ENCODE results near the gene NR3C2. TPM values are rescaled to one million over a fixed set of nuclear protein-coding genes. Genes with fewer than 3 reads are reported as not detected.

The NR3C2 gene
- total RNA-seq, 1 experiment from 2014 or later = 0.16 TPM

- POLR2A ChIA-PET = no interaction called here
- Histone ChIP-seq H3K36me3 (ENCODE audit: control insufficient read depth, insufficient read depth, low read length) (no peaks in the 10 kb centered on the region), H3K27me3 (replicated peaks; ENCODE audit: control insufficient read depth, insufficient read depth, low read length) (no peaks in the 10 kb centered on the region), H3K9me3 (no peaks in the 10 kb centered on the region), H3K4me1 (no peaks in the 10 kb centered on the region), H3K4me3 (ENCODE audit: low read depth, low read length) (no peak overlapping the region)
- Mint-ChIP-seq H3K36me3 (ENCODE audit: insufficient read depth, unreplicated experiment) (no peaks in the 10 kb centered on the region), H3K9me3 (ENCODE audit: unreplicated experiment) (no peaks in the 10 kb centered on the region), H3K4me3 (ENCODE audit: unreplicated experiment) (no peak overlapping the region), H3K27ac (ENCODE audit: unreplicated experiment) (no peak overlapping the region), H3K27me3 (ENCODE audit: insufficient read depth, unreplicated experiment) (peaks cover 3% of the 10 kb centered on the region), H3K4me1 (ENCODE audit: low read depth, unreplicated experiment) (no peaks in the 10 kb centered on the region)
- BruUV-seq (replicated peaks) = no TSS peak
- no peak for DNase-seq
- no peak for TF ChIP-seq CTCF (IDR thresholded peaks at IDR 0.05; ENCODE audit: insufficient read depth in 1 of 2, low read depth in 1 of 2, low read length in 1 of 2, severe bottlenecking in 1 of 2, unreplicated experiment in 1 of 2)
- intact Hi-C loops (cut with micrococcal nuclease; ENCODE audit: unreplicated experiment) = no loop called here
- CTCF ChIA-PET = no interaction called here
Measured at GRCh38 chr4:148310756-148311155, 131.5 kb downstream of the NR3C2 start.

- H3K9me3 ChIP-seq = peaks cover 6% of the 10 kb centered on the region
- intact Hi-C loops (cut with micrococcal nuclease; ENCODE audit: unreplicated experiment) = no loop called here
- no peak overlapping the region for H3K4me3 Mint-ChIP-seq (ENCODE audit: unreplicated experiment)
- no peak for TF ChIP-seq CTCF (IDR thresholded peaks at IDR 0.05; ENCODE audit: insufficient read depth in 1 of 2, low read depth in 1 of 2, low read length in 1 of 2, severe bottlenecking in 1 of 2, unreplicated experiment in 1 of 2)
- BruUV-seq (replicated peaks) = no TSS peak
- ChIA-PET POLR2A (no interaction called here), CTCF (no interaction called here)
- H3K36me3 ChIP-seq (ENCODE audit: control insufficient read depth, insufficient read depth, low read length) = no peaks in the 10 kb centered on the region
- no peaks in the 10 kb centered on the region for H3K36me3 Mint-ChIP-seq (ENCODE audit: insufficient read depth, unreplicated experiment)
- no peaks in the 10 kb centered on the region for H3K4me1 ChIP-seq
- DNase-seq = no peak
- H3K4me1 Mint-ChIP-seq (ENCODE audit: low read depth, unreplicated experiment) = no peaks in the 10 kb centered on the region
- no peak overlapping the region for H3K27ac Mint-ChIP-seq (ENCODE audit: unreplicated experiment)
- H3K4me3 ChIP-seq (ENCODE audit: low read depth, low read length) = no peak overlapping the region
- no peaks in the 10 kb centered on the region for H3K9me3 Mint-ChIP-seq (ENCODE audit: unreplicated experiment)
- peaks cover 3% of the 10 kb centered on the region for H3K27me3 Mint-ChIP-seq (ENCODE audit: insufficient read depth, unreplicated experiment)
- H3K27me3 ChIP-seq (replicated peaks; ENCODE audit: control insufficient read depth, insufficient read depth, low read length) = no peaks in the 10 kb centered on the region
Measured at GRCh38 chr4:148305751-148306150, 136.5 kb downstream of the NR3C2 start.

DNA sequence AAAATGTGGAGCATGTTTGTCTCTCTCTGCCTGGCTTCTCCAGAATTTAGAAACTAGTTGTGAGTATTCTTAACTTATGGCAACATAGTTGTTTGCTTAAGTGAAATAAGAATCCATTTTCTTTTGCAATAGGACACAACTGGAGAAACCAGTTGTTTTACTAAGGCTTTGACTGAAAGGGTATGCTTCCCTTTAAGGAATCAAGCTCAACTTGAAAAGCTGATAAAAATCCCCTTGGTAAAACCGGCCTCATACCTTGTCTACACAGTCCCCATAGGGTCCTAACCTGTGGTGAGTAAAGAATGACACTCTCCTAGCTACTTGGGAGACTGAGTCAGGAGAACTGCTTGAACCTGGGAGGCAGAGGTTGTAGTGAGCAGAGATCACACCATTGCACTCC lies 139.8 kb downstream of the NR3C2 start:
- no peaks in the 10 kb centered on the region for H3K9me3 Mint-ChIP-seq (ENCODE audit: unreplicated experiment)
- no peaks in the 10 kb centered on the region for H3K36me3 ChIP-seq (ENCODE audit: control insufficient read depth, insufficient read depth, low read length)
- CTCF ChIA-PET = no interaction called here
- BruUV-seq (replicated peaks) = no TSS peak
- DNase-seq = no peak
- POLR2A ChIA-PET = no interaction called here
- H3K27me3 Mint-ChIP-seq (ENCODE audit: insufficient read depth, unreplicated experiment) = peaks cover 3% of the 10 kb centered on the region
- no peaks in the 10 kb centered on the region for H3K27me3 ChIP-seq (replicated peaks; ENCODE audit: control insufficient read depth, insufficient read depth, low read length)
- no peak for TF ChIP-seq CTCF (IDR thresholded peaks at IDR 0.05; ENCODE audit: insufficient read depth in 1 of 2, low read depth in 1 of 2, low read length in 1 of 2, severe bottlenecking in 1 of 2, unreplicated experiment in 1 of 2)
- H3K4me3 Mint-ChIP-seq (ENCODE audit: unreplicated experiment) = no peak overlapping the region
- H3K9me3 ChIP-seq = peaks cover 9% of the 10 kb centered on the region
- H3K27ac Mint-ChIP-seq (ENCODE audit: unreplicated experiment) = no peak overlapping the region
- intact Hi-C loops (cut with micrococcal nuclease; ENCODE audit: unreplicated experiment) = no loop called here
- H3K4me3 ChIP-seq (ENCODE audit: low read depth, low read length) = no peak overlapping the region
- no peaks in the 10 kb centered on the region for H3K4me1 Mint-ChIP-seq (ENCODE audit: low read depth, unreplicated experiment)
- H3K36me3 Mint-ChIP-seq (ENCODE audit: insufficient read depth, unreplicated experiment) = no peaks in the 10 kb centered on the region
- H3K4me1 ChIP-seq = no peaks in the 10 kb centered on the region
